Hepatic stellate cell (primary cell): ENCODE results near the gene TMEM245.
A peak's percentile ranks its signal among the peaks of the same experiment; 100 is the strongest.
"Not testable (repeated sequence)": the region's sequence is repeated elsewhere in the genome, so short reads cannot be mapped to it uniquely, and the experiment has no call there.

Experiments used
- DNase-seq: peaks from one replicate; pipeline ENCODE4 v3.0.0; 2011; ENCODE audit warnings: low spot score

Gene TMEM245

GRCh38 chr9:109063760-109064159 lies 56.0 kb downstream of the TMEM245 start:
- no peak for DNase-seq

DNA sequence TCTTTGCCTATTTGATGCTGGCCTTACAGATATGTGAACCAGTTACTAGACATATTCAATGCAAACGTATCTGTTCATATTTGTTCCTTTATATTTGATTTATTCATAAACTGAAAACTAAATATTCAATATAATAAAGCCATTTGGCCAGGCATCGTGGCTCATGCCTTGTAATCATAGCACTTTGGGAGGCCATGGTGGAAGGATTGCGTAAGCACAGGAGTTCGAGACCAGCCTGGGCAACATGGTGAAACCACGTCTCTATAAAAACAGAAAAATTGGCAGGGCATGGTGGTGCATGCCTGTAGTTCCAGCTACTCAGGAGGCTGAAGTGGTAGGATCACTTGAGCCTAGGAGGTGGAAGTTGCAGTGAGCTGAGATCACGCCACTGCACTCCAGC lies 57.2 kb downstream of the TMEM245 start:
- DNase-seq = no peak

DNA sequence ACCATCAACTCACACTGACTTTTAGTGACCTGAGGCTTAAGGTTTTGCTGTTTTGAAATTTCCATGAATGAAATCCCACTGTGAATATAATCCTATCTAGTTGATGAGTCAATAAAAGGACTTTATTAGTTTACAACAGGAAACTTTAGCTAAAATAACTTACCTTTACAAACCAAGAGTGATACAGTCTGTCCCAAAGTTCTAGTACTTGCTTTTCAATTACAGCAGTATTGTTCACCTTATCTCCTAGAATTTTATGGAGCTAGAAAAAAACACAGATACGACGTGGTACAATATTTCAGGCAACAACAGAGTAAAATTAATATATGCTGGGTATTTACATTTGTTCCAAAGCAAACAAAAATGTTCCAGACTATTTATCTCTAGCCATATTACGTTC lies 59.6 kb downstream of the TMEM245 start:
- no peak for DNase-seq

- DNase-seq = not testable (repeated sequence)
Observed at GRCh38 chr9:109053121-109053520, 66.6 kb downstream of the TMEM245 start.

DNA sequence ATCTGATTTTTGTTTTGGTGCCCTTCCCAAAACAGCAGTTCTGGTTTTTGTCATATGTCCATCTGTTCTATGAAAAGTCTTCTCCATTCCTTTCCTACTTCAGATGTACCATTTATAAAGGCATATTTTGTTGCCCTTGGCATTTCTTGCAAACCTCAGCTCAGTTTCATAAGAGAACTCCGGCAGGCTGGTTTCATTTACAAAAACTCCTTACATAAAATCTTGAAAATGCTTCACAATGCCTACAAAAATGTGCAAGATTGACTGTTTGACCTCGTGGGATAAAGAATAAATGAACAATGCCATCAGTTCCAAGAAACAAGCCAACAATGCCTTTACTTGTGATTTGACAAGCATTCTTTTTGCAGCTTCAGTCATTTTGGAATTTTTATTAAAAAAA lies 67.3 kb downstream of the TMEM245 start:
- no peak for DNase-seq

GRCh38 chr9:109051733-109052132 lies 68.0 kb downstream of the TMEM245 start:
- DNase-seq = no peak

- no peak for DNase-seq
Observed at GRCh38 chr9:109050444-109050843, 69.3 kb downstream of the TMEM245 start.

- no peak for DNase-seq
Observed at GRCh38 chr9:109048822-109049221, 70.9 kb downstream of the TMEM245 start.

DNA sequence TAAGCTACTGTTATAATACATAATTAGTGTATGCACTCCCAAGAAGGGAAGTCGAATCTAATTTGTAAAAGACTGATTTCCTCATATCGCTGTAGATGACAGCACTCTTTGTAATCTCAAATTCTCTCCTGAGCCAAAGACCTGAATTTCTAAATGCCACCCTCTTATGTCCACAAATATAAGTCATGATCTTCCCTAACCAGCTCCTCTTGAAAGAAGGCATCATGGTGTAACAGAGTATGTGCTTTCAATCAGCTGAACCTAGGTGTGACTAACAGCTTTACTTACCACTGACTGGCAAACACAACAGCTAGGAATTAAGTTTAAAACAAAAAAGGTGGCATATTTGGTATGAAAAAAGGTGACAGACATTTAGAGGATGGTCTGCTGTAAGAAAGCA lies 72.5 kb downstream of the TMEM245 start:
- DNase-seq = no peak

GRCh38 chr9:109046346-109046745 lies 73.4 kb downstream of the TMEM245 start:
- DNase-seq = no peak

GRCh38 chr9:109043578-109043977 lies 76.2 kb downstream of the TMEM245 start:
- no peak for DNase-seq

DNA sequence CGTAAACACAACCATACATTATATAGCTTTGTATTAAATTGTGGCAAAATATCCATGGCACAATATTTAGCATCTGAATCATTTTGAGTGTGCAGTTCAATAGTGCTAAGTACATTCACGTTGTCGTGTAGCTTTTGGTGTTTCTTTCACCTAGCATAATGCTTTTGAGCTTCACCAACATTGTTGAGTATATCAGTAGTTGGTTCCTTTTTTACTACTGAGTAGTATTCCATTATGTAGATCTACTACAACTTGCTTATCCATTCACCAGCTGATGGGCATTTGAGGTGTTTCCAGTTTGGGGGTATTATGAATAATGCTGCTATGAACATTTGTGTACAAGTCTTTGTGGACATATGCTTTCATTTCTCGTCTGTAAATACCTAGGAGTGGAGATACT lies 79.2 kb downstream of the TMEM245 start:
- no peak for DNase-seq

DNA sequence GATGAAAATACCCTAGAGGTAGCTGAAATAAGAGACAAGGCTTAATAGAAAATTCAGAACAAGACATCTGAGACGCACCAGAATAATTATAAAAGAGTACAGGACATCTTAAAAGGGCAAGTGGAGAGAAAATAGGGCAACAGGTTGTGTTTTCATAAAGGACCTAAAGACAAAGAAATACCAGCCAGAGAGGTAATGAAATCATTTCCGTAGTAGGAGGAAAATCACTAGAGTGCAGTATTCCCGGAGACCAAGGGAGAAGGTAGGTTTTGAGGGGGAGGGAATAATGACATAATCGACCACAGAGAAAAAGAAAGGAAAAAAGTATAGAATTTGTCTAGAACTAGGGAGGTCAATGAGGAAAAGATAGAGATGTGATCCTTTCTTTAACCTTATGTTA lies 80.2 kb downstream of the TMEM245 start:
- DNase-seq = no peak

- no peak for DNase-seq
Observed at GRCh38 chr9:109037946-109038715, 81.6 kb downstream of the TMEM245 start.

DNA sequence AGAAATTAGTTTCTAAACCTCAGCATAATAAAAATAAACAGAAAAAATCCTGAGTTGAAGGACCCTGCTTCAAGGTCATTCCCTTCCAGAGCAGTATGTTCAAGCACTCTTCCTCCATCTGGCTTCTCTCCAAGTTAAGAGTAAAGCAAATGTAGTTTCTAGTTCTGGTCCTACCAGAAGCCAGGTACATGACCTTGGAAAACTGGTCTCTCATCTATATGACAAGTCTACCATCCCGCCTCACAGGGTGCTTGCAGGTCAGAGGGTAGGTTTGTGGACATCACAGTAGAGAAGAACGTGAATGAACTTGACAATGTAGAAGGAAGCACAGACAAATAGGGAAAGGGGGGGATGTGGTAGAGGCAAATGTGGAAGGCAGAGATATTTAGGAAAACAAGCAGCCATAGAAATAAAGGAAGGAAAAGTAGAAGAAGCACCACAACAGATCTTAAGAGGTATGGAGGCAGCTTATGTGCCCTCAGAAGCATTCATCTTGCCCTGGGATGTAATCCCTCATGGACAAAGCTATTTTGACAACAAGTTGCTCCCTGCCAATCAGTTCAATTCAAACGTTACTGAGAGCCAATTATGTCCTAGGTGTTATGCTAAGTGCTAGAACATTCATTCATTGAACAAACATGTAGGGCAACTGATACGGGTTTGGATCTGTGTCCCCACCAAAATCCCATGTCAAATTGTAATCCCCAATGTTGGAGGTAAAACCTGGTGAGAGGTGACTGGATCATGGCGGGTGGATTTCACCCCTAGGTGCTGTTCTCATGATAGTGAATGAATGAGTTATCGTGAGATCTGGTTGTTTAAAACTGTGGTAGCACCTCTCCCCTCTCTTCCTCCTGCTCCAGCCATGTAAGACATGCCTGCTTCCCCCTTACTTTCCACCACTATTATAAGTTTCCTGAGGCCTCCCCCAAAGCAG lies 82.7 kb downstream of the TMEM245 start:
- DNase-seq = no peak

DNA sequence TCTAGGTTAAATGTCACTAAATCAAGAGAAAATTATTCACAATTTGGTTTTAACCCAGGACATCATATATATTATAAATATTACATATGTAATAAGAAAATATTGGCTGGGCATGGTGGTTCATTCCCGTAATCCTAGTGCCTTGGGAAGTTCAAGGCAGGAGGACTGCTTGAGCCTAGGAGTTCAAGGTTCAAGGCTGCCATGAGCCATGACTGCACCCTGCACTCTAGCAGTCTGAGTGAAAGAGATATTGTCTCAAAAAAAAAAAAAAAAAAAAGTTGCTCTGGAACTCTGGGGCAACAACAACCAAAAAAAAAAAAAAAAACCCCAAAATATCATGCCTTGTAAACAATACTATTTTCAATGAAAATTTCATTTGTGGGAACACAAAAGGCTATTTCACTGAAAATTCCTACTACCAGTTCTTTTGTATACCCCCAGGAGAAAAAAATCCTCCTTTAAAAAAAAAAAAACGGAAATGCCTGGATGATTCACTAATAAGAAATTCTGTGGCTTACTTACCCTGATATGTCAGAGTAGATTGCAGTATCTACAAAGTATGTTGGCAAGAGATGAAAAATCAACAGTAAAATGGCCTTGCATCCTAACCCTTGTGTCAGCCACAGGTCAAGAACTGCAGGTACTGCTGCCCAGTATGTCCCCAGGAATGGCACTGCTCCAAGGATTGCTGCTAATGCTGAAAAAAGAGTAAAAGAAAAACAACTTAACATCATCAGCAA lies 83.9 kb downstream of the TMEM245 start:
- DNase-seq = peak; percentile 52

DNA sequence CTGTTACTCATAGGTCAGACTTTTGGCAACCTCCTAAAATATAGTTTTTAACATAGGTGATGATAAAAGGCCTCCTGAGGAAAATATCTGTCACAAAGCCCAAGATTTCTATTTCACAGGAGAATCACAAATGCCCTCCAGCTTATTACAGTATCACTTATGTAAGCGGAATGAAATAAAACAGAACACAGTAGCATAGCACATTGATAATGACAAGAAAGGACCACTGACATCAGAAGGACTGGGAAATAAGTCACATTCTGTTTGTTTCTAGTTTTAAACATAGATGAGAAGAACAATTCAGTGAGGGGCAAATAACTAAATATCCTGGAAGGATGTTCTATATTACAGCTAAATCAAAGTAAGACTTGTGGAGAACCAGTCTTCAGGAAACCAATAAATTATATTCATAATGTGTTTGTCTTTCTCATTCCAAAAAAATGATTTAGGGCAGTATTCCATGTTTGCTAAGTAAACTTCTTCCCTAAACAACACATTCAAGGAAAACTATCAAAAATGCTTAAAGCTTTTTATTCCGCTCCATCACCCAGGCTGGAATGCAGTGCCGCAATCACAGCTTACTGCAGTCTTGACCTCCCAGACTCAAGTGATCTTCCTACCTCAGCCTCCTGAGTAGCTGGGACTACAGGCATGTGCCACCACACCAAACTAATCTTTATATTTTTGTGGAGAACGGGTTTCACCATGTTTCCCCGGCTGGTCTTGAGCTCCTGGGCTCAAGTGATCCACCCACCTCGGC lies 85.6 kb downstream of the TMEM245 start:
- DNase-seq = no peak

- DNase-seq = no peak
Observed at GRCh38 chr9:109031241-109031640, 88.5 kb downstream of the TMEM245 start.

DNA sequence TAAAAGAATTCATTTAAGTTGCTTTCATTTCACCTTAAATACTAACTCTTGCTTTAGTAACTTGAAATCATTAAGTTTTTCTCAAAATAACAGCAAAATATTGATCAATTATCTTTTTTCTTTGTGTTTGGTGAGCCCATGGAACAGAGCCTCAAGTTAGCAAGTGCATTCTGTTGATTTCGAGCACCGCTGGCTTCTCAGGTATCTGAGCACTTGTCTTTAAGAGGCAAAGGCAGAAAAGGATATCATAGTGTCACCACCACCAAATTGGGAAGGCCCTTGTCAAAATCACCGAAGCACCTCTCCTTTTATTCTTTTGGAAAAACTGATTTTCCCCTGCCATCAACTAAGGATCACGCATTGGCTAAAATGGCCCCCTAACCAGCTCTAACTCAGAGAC lies 89.3 kb downstream of the TMEM245 start:
- no peak for DNase-seq

GRCh38 chr9:109028457-109028856 lies 91.3 kb downstream of the TMEM245 start:
- no peak for DNase-seq

GRCh38 chr9:109027176-109027575 lies 92.6 kb downstream of the TMEM245 start:
- no peak for DNase-seq

DNA sequence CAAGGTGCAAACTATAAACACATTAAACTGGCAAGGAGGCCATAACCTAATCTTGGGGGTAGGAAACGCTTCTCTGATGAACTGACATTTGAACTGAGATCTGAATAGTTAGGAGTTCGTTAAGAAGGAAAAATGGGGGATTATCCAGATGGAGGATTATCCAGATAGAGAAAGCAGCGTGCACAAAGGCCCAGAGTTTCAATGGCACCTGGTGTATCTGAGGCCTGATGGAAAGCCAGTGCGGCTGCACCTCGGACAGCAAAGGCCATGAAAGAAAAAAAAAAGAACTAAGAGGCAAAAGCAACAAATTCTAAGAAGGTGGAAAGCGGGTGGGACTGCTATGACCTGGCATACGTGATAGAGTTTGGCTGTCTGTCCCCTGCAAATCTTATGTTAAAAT lies 93.4 kb downstream of the TMEM245 start:
- no peak for DNase-seq
